ENCODE measurements around the gene GAB4. TPM values are rescaled to one million over a fixed set of nuclear protein-coding genes. Genes with fewer than 3 reads are reported as not detected.

GAB4 gene
- total and polyA plus RNA-seq, 4 donors: not detected

DNA sequence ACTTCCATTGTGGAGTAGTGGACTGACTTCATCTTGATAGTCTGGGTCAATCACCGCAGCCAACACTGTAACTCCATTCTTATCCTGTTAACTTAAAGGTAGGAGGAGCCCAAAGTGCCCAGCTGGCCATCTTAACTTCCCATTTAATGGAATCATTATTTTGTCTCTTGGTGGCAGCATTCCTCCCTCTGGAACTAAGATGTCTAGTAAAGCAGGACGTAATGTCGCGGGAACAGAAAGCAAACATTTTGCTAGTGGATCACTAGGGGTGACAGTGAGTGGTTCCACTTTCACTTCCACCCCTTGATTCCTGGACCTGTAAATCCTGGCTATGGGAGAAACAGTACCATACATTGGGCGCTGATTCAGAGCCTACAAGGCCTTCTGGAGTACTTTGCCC, 71.4 kb downstream of the GAB4 start (continued):
- TF ChIP-seq, protein P1, sequence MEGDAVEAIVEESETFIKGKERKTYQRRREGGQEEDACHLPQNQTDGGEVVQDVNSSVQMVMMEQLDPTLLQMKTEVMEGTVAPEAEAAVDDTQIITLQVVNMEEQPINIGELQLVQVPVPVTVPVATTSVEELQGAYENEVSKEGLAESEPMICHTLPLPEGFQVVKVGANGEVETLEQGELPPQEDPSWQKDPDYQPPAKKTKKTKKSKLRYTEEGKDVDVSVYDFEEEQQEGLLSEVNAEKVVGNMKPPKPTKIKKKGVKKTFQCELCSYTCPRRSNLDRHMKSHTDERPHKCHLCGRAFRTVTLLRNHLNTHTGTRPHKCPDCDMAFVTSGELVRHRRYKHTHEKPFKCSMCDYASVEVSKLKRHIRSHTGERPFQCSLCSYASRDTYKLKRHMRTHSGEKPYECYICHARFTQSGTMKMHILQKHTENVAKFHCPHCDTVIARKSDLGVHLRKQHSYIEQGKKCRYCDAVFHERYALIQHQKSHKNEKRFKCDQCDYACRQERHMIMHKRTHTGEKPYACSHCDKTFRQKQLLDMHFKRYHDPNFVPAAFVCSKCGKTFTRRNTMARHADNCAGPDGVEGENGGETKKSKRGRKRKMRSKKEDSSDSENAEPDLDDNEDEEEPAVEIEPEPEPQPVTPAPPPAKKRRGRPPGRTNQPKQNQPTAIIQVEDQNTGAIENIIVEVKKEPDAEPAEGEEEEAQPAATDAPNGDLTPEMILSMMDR (IDR thresholded peaks at IDR 0.05; ENCODE audit: low read depth, low read length, missing input control): no peak
- no peak for TF ChIP-seq JUND (IDR thresholded peaks at IDR 0.05)
- no peak for TF ChIP-seq FOXA1 (IDR thresholded peaks at IDR 0.05)
- no peak for TF ChIP-seq TAF1 (conservative IDR thresholded peaks at IDR 0.05)

DNA sequence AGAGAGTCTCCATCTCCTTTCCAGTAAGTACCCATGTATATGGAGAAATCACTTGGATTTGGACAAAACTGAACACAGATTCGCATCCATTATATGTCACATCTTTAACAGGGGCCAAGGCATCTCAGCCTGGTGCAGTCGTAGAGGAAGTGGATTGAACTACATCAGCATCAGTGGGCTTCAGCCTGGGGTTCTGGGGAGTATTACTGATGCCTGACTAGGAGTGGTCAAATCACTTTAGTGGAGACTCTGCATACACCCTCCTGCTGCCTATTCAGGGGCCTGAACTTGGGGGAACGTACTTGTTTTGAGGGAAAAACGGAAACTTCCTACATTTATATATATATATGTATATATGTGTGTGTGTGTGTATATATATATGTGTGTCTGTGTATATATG, 72.8 kb downstream of the GAB4 start:
- Histone ChIP-seq H3K9ac (ENCODE audit: low read depth in 1 of 2, low read length in 2 of 2) (no peak overlapping the region), H3K27ac (ENCODE audit: low read depth in 1 of 2, low read length in 2 of 2) (no peak overlapping the region), H3K27me3 (ENCODE audit: control insufficient read depth in 4 of 4, insufficient read depth in 4 of 4, low read length in 3 of 4) (peaks cover 0 to 13% (median 7%) of the 10 kb centered on the region in 4 donors), H3K4me3 (ENCODE audit: low read depth in 1 of 3, low read length in 3 of 3) (no peak overlapping the region), H3K36me3 (ENCODE audit: control insufficient read depth in 4 of 4, insufficient read depth in 3 of 4, low read depth in 1 of 4, low read length in 3 of 4) (no peaks in the 10 kb centered on the region), H3K9me3 (ENCODE audit: control insufficient read depth in 4 of 4, low read length in 3 of 4) (no peaks in the 10 kb centered on the region), H3K4me1 (ENCODE audit: control insufficient read depth in 4 of 4, insufficient read depth in 4 of 4, low read length in 3 of 4) (no peaks in the 10 kb centered on the region)
- DNase-seq (ENCODE audit: low spot score): no peak
- WGBS: 65% methylated on average over 4 of the region's 4 CpGs
- TF ChIP-seq JUND (IDR thresholded peaks at IDR 0.05): no peak
- TF ChIP-seq, protein P1 (IDR thresholded peaks at IDR 0.05; ENCODE audit: low read depth, low read length, missing input control): no peak
- TF ChIP-seq FOXA2 (IDR thresholded peaks at IDR 0.05): no peak
- no peak for TF ChIP-seq TAF1 (conservative IDR thresholded peaks at IDR 0.05)
- no peak for TF ChIP-seq EGR1 (IDR thresholded peaks at IDR 0.05; ENCODE audit: low read depth in 2 of 2)
- no peak for TF ChIP-seq FOXA1 (IDR thresholded peaks at IDR 0.05)
- TF ChIP-seq, protein P2, sequence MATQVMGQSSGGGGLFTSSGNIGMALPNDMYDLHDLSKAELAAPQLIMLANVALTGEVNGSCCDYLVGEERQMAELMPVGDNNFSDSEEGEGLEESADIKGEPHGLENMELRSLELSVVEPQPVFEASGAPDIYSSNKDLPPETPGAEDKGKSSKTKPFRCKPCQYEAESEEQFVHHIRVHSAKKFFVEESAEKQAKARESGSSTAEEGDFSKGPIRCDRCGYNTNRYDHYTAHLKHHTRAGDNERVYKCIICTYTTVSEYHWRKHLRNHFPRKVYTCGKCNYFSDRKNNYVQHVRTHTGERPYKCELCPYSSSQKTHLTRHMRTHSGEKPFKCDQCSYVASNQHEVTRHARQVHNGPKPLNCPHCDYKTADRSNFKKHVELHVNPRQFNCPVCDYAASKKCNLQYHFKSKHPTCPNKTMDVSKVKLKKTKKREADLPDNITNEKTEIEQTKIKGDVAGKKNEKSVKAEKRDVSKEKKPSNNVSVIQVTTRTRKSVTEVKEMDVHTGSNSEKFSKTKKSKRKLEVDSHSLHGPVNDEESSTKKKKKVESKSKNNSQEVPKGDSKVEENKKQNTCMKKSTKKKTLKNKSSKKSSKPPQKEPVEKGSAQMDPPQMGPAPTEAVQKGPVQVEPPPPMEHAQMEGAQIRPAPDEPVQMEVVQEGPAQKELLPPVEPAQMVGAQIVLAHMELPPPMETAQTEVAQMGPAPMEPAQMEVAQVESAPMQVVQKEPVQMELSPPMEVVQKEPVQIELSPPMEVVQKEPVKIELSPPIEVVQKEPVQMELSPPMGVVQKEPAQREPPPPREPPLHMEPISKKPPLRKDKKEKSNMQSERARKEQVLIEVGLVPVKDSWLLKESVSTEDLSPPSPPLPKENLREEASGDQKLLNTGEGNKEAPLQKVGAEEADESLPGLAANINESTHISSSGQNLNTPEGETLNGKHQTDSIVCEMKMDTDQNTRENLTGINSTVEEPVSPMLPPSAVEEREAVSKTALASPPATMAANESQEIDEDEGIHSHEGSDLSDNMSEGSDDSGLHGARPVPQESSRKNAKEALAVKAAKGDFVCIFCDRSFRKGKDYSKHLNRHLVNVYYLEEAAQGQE (IDR thresholded peaks at IDR 0.05): no peak
- TF ChIP-seq HNF4G (IDR thresholded peaks at IDR 0.05): no peak
- TF ChIP-seq ATF3 (IDR thresholded peaks at IDR 0.05): no peak
- TF ChIP-seq, protein P3, sequence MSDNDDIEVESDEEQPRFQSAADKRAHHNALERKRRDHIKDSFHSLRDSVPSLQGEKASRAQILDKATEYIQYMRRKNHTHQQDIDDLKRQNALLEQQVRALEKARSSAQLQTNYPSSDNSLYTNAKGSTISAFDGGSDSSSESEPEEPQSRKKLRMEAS (IDR thresholded peaks at IDR 0.05): no peak
- TF ChIP-seq HNF4A (conservative IDR thresholded peaks at IDR 0.05): no peak
- no peak for TF ChIP-seq ZBTB33 (IDR thresholded peaks at IDR 0.05)
- no peak for TF ChIP-seq SP1 (IDR thresholded peaks at IDR 0.05)
- no peak for TF ChIP-seq NR2F2 (IDR thresholded peaks at IDR 0.05)

All from liver (tissue), 9 donors.